ENCODE measurements around the gene GJD3. TPM values are rescaled to one million over a fixed set of nuclear protein-coding genes. Genes with fewer than 3 reads are reported as not detected.

The GJD3 gene
- total and polyA plus RNA-seq, 9 of the 15 experiments (the other 6 are each of a cell fraction or from before 2014, with no cell fraction given): 0.17 to 0.38 TPM; not detected in 7

DNA sequence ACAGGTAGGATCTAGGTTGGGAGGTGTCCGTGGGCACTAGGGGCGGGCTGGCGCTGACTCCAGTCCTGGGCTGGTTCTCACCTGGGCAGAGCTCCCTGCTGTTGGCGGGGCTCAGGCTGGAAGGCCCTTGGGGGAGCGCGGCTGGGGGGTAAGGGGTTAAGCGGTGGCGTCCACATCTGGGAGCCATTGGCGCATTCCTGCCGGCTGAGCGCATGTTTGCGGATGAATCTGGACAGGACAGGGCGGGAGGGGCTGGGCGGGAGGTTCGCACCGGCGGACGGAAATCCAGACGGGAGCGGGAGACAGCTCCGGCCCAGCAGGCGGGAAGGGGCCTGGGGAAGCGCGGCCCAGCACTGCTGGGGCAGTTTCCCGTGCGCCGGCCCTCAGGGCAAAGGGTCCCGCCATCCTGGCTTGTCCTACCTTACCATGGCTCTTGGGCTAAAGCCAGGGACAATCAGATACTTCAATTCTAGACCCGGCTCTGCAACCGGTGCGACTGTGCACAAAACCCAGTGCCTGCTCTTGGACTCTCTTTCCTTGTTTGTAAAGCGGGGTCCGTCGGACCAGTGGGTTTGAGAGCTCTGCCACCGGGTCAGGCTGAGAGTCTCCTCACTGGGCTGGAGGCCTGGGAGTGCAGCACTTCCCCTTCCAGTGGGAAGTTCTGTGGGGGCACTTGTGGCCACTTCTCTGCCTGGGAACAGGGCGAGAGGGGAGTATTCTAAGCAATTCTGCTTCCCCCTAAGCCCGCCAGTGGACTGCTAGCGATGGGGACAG is 47.8 kb downstream of the GJD3 start:
- no peaks in the 10 kb centered on the region for H3K36me3 ChIP-seq (ENCODE audit: control insufficient read depth, insufficient read depth, low read length)
- no peak overlapping the region for H3K27ac ChIP-seq (ENCODE audit: extremely low read depth, low read depth, low read length)
- no TSS peak for BruUV-seq (replicated peaks)
- peak overlapping the region; percentile 96 for H3K4me2 ChIP-seq (ENCODE audit: insufficient read depth, low read length)
- FAIRE-seq (no peak), ATAC-seq (no peak), DNase-seq (ENCODE audit: extremely low read depth in 1 of 4, low spot score in 3 of 4) (no peak)
- no peak overlapping the region for H3K4me3 ChIP-seq
- WGBS (ENCODE audit: insufficient coverage, low coverage, missing lambda C conversion rate): 66% methylated on average over 19 of the region's 38 CpGs
- H3K9me3 ChIP-seq (replicated peaks; ENCODE audit: control insufficient read depth, insufficient read depth, low read depth, low read length): no peaks in the 10 kb centered on the region
- H3K79me2 ChIP-seq (ENCODE audit: control insufficient read depth, insufficient read depth, low read length): peaks cover 37% of the 10 kb centered on the region
- H3K9me1 ChIP-seq (ENCODE audit: control insufficient read depth, insufficient read depth, low read length): no peaks in the 10 kb centered on the region
- 0 out of 2 replicates have a peak, but pooled peaks cover 3% of the 10 kb centered on the region for H4K20me1 ChIP-seq (replicated peaks; ENCODE audit: control insufficient read depth, insufficient read depth, low read length)
- CTCF ChIA-PET (ENCODE audit: low intra/inter-chr PET ratio): interaction anchor here (0.6 kb wide), 1 partner anchor 210 kb away, joined by 3 read pairs; no protein-coding TSS in a partner anchor
- in situ Hi-C loops (cut with MboI) (no loop called here), intact Hi-C loops (cut with micrococcal nuclease) (no loop called here)
- peak overlapping the region; percentile 8 to 39; a peak in 2 of 4 replicates for H3K9ac ChIP-seq (ENCODE audit: insufficient read depth in 1 of 2, low read depth in 2 of 2, low read length in 2 of 2)
- peaks cover 46 to 70% of the 10 kb centered on the region in 2 experiments for H3K4me1 ChIP-seq (replicated peaks in 1 of 2; ENCODE audit: control insufficient read depth in 2 of 2, insufficient read depth in 2 of 2, low read length in 2 of 2)
- H2AFZ ChIP-seq (ENCODE audit: low read depth, low read length): peak overlapping the region; percentile 92
- no peaks in the 10 kb centered on the region for H3K27me3 ChIP-seq (ENCODE audit: control insufficient read depth in 2 of 2, insufficient read depth in 2 of 2, low read length in 2 of 2)
- POLR2A ChIA-PET: interaction anchor here (1.0 to 1.5 kb wide), 5 partner anchors 9 to 29 kb away, joined by 3 to 17 read pairs (median 4); no protein-coding TSS in a partner anchor
- TF ChIP-seq, protein P1, sequence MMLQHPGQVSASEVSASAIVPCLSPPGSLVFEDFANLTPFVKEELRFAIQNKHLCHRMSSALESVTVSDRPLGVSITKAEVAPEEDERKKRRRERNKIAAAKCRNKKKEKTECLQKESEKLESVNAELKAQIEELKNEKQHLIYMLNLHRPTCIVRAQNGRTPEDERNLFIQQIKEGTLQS (IDR thresholded peaks at IDR 0.05): no peak
- TF ChIP-seq, protein P1 (CRISPR knock-in tag; conservative IDR thresholded peaks at IDR 0.05): no peak
- TF ChIP-seq PTRF (tag; IDR thresholded peaks at IDR 0.05): no peak
- TF ChIP-seq, protein P2, sequence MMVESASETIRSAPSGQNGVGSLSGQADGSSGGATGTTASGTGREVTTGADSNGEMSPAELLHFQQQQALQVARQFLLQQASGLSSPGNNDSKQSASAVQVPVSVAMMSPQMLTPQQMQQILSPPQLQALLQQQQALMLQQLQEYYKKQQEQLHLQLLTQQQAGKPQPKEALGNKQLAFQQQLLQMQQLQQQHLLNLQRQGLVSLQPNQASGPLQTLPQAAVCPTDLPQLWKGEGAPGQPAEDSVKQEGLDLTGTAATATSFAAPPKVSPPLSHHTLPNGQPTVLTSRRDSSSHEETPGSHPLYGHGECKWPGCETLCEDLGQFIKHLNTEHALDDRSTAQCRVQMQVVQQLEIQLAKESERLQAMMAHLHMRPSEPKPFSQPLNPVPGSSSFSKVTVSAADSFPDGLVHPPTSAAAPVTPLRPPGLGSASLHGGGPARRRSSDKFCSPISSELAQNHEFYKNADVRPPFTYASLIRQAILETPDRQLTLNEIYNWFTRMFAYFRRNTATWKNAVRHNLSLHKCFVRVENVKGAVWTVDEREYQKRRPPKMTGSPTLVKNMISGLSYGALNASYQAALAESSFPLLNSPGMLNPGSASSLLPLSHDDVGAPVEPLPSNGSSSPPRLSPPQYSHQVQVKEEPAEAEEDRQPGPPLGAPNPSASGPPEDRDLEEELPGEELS (CRISPR knock-in tag; IDR thresholded peaks at IDR 0.05; ENCODE audit: borderline replicate concordance): no peak
- TF ChIP-seq, protein P3, sequence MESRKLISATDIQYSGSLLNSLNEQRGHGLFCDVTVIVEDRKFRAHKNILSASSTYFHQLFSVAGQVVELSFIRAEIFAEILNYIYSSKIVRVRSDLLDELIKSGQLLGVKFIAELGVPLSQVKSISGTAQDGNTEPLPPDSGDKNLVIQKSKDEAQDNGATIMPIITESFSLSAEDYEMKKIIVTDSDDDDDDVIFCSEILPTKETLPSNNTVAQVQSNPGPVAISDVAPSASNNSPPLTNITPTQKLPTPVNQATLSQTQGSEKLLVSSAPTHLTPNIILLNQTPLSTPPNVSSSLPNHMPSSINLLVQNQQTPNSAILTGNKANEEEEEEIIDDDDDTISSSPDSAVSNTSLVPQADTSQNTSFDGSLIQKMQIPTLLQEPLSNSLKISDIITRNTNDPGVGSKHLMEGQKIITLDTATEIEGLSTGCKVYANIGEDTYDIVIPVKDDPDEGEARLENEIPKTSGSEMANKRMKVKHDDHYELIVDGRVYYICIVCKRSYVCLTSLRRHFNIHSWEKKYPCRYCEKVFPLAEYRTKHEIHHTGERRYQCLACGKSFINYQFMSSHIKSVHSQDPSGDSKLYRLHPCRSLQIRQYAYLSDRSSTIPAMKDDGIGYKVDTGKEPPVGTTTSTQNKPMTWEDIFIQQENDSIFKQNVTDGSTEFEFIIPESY (CRISPR knock-in tag; IDR thresholded peaks at IDR 0.05): 0 out of 2 replicates have a peak, but pooled peaks have one; percentile 33
- TF ChIP-seq SMAD4 (CRISPR knock-in tag; conservative IDR thresholded peaks at IDR 0.05): no peak
- TF ChIP-seq, protein P4, sequence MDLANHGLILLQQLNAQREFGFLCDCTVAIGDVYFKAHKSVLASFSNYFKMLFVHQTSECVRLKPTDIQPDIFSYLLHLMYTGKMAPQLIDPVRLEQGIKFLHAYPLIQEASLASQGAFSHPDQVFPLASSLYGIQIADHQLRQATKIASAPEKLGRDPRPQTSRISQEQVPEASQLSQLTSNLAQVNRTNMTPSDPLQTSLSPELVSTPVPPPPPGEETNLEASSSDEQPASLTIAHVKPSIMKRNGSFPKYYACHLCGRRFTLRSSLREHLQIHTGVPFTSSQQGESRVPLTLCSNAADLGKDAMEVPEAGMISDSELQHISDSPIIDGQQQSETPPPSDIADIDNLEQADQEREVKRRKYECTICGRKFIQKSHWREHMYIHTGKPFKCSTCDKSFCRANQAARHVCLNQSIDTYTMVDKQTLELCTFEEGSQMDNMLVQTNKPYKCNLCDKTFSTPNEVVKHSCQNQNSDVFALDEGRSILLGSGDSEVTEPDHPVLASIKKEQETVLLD (IDR thresholded peaks at IDR 0.05): no peak
- TF ChIP-seq FOXA1 (IDR thresholded peaks at IDR 0.05; ENCODE audit: borderline replicate concordance): no peak
- no peak for TF ChIP-seq SMAD1 (IDR thresholded peaks at IDR 0.05; ENCODE audit: low read depth, low read length, partially characterized antibody)
- TF ChIP-seq, protein P5, sequence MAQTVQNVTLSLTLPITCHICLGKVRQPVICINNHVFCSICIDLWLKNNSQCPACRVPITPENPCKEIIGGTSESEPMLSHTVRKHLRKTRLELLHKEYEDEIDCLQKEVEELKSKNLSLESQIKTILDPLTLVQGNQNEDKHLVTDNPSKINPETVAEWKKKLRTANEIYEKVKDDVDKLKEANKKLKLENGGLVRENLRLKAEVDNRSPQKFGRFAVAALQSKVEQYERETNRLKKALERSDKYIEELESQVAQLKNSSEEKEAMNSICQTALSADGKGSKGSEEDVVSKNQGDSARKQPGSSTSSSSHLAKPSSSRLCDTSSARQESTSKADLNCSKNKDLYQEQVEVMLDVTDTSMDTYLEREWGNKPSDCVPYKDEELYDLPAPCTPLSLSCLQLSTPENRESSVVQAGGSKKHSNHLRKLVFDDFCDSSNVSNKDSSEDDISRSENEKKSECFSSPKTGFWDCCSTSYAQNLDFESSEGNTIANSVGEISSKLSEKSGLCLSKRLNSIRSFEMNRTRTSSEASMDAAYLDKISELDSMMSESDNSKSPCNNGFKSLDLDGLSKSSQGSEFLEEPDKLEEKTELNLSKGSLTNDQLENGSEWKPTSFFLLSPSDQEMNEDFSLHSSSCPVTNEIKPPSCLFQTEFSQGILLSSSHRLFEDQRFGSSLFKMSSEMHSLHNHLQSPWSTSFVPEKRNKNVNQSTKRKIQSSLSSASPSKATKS (CRISPR knock-in tag; IDR thresholded peaks at IDR 0.05): no peak
- no peak for TF ChIP-seq ZSCAN29 (IDR thresholded peaks at IDR 0.05)
- TF ChIP-seq SPI1 (IDR thresholded peaks at IDR 0.05; ENCODE audit: borderline replicate concordance, low read depth, low read length): peak; percentile 40; the same call in 1 of the 2 replicates

Data from K562 (cell line).